Subcutaneous abdominal adipose tissue (tissue), 5 donors: ENCODE data around the gene PLCH1.

Source experiments
- H3K27ac ChIP-seq: one replicate; pipeline ENCODE4 v1.7.0; 2013; ENCODE audit warnings: low read depth, mild to moderate bottlenecking, inconsistent platforms, low read length, moderate library complexity
- H3K27me3 ChIP-seq, 5 donors: one replicate each; pipeline ENCODE4 v1.7.0; 2013; ENCODE audit warnings: low read length in 5 of 5, inconsistent platforms in 1 of 5; ENCODE audit not compliant: control insufficient read depth in 5 of 5, insufficient read depth in 4 of 5
- H3K36me3 ChIP-seq, 5 donors: one replicate each; pipeline ENCODE4 v1.7.0; 2013; ENCODE audit warnings: low read length in 5 of 5; ENCODE audit not compliant: control insufficient read depth in 5 of 5, insufficient read depth in 5 of 5
- H3K4me1 ChIP-seq, 5 donors: one replicate each; pipeline ENCODE4 v1.7.0; 2013; ENCODE audit warnings: low read length in 5 of 5, mild to moderate bottlenecking in 3 of 5, moderate library complexity in 1 of 5; ENCODE audit not compliant: control insufficient read depth in 5 of 5, insufficient read depth in 5 of 5
- H3K4me3 ChIP-seq, 5 donors: one replicate each; pipeline ENCODE4 v1.7.0; 2013; ENCODE audit warnings: low read length in 5 of 5, low read depth in 1 of 5
- H3K9ac ChIP-seq, 5 donors: one replicate each; pipeline ENCODE4 v1.7.0; 2013; ENCODE audit warnings: low read length in 5 of 5, mild to moderate bottlenecking in 4 of 5, moderate library complexity in 3 of 5
- H3K9me3 ChIP-seq, 5 donors: one replicate each; pipeline ENCODE4 v1.7.0; 2013; ENCODE audit warnings: low read length in 5 of 5; ENCODE audit not compliant: control insufficient read depth in 5 of 5
- donor health status: healthy.
- donor health status: healthy.
- donor health status: healthy.
- donor health status: healthy.
- donor health status: healthy.

PLCH1 gene

DNA sequence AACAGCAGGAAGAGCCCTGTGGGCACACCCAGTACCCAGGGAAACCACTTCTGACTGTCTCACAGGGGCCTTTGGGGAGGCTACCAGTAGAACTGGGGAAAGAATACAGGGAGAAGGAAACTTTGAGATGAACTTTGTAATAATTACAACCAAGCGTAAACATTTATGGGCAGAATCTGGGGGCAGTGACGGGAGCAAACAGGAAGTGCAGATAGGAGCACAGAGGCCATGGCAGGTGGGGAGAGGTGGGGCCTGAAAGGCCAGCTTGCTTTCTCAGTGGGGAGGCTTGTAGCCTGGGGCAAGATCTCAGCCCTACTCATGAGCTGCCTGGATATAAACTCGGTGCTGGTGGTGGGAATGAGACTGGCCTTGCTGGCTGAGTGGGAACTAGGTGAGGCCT lies 209.8 kb downstream of the PLCH1 start:
- no peak overlapping the region for H3K9ac ChIP-seq
- H3K4me3 ChIP-seq = no peak overlapping the region
- no peak overlapping the region for H3K27ac ChIP-seq
- no peaks in the 10 kb centered on the region for H3K36me3 ChIP-seq
- H3K9me3 ChIP-seq = peaks cover 0 to 10% (median 5%) of the 10 kb centered on the region in 5 donors
- no peaks in the 10 kb centered on the region for H3K4me1 ChIP-seq
- no peaks in the 10 kb centered on the region for H3K27me3 ChIP-seq

DNA sequence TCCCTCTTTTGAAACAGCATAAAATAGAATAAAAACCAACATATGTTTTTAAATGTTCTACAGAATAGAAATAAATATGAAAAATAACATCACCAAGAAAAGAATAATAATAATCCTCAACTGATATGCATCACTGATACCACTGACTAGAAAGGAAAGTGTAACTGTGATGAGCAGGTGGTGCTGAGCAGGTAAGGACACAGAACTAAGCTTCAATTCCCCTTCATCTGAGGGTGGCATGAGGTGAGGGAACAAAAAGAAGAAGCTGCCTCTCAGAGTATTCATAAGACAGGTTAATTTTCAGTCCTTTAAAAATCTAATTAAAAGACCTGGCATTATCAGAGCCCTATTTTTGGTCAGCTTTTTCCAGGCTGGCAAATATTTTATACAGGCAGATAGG lies 216.3 kb downstream of the PLCH1 start:
- Histone ChIP-seq H3K27ac (no peak overlapping the region), H3K9ac (no peak overlapping the region), H3K4me3 (no peak overlapping the region), H3K27me3 (no peaks in the 10 kb centered on the region), H3K4me1 (no peaks in the 10 kb centered on the region), H3K36me3 (no peaks in the 10 kb centered on the region), H3K9me3 (peaks cover 0 to 2% (median 0%) of the 10 kb centered on the region in 5 donors)

GRCh38 chr3:155525324-155525833 lies 219.5 kb downstream of the PLCH1 start:
- Histone ChIP-seq H3K9ac (no peak overlapping the region), H3K27me3 (no peaks in the 10 kb centered on the region), H3K36me3 (no peaks in the 10 kb centered on the region), H3K4me3 (no peak overlapping the region), H3K9me3 (peaks cover 0 to 2% (median 0%) of the 10 kb centered on the region in 5 donors), H3K27ac (no peak overlapping the region), H3K4me1 (no peaks in the 10 kb centered on the region)

GRCh38 chr3:155520463-155520862 lies 224.4 kb downstream of the PLCH1 start:
- no peak overlapping the region for H3K4me3 ChIP-seq
- H3K36me3 ChIP-seq = no peaks in the 10 kb centered on the region
- H3K27ac ChIP-seq = no peak overlapping the region
- H3K9ac ChIP-seq = no peak overlapping the region
- H3K9me3 ChIP-seq = no peaks in the 10 kb centered on the region
- no peaks in the 10 kb centered on the region for H3K27me3 ChIP-seq
- H3K4me1 ChIP-seq = no peaks in the 10 kb centered on the region

DNA sequence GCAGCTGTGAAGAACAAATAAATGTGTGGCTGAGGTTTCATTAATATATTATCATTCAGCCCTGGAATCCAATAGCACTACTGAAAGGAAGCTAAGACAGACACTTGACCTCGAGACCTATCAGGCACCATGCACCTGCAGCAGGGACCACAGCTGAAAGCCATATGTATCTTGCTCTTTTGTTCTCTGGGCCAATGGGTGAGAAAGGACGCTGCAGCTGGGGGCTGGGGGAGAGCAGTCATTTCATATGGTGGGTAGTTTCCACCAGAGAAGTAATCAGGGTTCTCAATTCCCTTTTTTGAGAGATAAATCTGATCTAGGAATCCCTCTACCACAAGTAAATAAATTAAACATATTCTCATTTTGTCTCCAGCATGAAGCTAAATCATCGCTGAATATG lies 225.8 kb downstream of the PLCH1 start:
- H3K4me3 ChIP-seq = no peak overlapping the region
- H3K9me3 ChIP-seq = no peaks in the 10 kb centered on the region
- H3K36me3 ChIP-seq = no peaks in the 10 kb centered on the region
- no peak overlapping the region for H3K27ac ChIP-seq
- no peaks in the 10 kb centered on the region for H3K4me1 ChIP-seq
- no peak overlapping the region for H3K9ac ChIP-seq
- H3K27me3 ChIP-seq = no peaks in the 10 kb centered on the region

GRCh38 chr3:155517903-155518302 lies 227.0 kb downstream of the PLCH1 start:
- H3K4me1 ChIP-seq = no peaks in the 10 kb centered on the region
- no peak overlapping the region for H3K9ac ChIP-seq
- H3K4me3 ChIP-seq = no peak overlapping the region
- H3K9me3 ChIP-seq = no peaks in the 10 kb centered on the region
- H3K36me3 ChIP-seq = no peaks in the 10 kb centered on the region
- H3K27me3 ChIP-seq = no peaks in the 10 kb centered on the region
- no peak overlapping the region for H3K27ac ChIP-seq

DNA sequence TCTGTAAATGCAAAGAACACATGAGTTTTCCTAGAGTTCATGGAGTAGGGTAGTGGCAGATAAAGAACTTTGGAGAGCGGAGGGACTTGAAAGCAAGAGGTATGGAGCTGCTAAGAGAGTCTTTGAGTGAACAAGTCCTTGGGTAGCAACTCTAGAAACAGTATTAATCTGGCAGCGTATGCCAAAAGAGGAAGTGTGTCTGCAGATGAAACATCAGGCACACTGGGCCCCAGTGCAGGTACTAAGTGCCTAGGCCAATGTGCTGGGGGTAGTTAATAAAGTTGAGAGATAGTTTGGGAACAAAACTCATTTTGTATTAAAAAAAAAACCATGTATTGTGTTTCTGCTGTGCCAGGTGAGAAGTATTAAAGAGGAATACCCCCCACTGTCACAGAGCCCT lies 228.4 kb downstream of the PLCH1 start:
- no peaks in the 10 kb centered on the region for H3K4me1 ChIP-seq
- H3K27me3 ChIP-seq = no peaks in the 10 kb centered on the region
- H3K27ac ChIP-seq = no peak overlapping the region
- H3K4me3 ChIP-seq = no peak overlapping the region
- H3K36me3 ChIP-seq = no peaks in the 10 kb centered on the region
- no peak overlapping the region for H3K9ac ChIP-seq
- no peaks in the 10 kb centered on the region for H3K9me3 ChIP-seq

GRCh38 chr3:155512867-155513261 lies 232.0 kb downstream of the PLCH1 start:
- H3K27ac ChIP-seq = no peak overlapping the region
- H3K4me1 ChIP-seq = no peaks in the 10 kb centered on the region
- no peaks in the 10 kb centered on the region for H3K27me3 ChIP-seq
- H3K9me3 ChIP-seq = no peaks in the 10 kb centered on the region
- no peak overlapping the region for H3K9ac ChIP-seq
- H3K4me3 ChIP-seq = no peak overlapping the region
- no peaks in the 10 kb centered on the region for H3K36me3 ChIP-seq

GRCh38 chr3:155512175-155512866 lies 232.6 kb downstream of the PLCH1 start:
- no peak overlapping the region for H3K27ac ChIP-seq
- H3K9me3 ChIP-seq = no peaks in the 10 kb centered on the region
- no peak overlapping the region for H3K4me3 ChIP-seq
- no peaks in the 10 kb centered on the region for H3K27me3 ChIP-seq
- H3K4me1 ChIP-seq = no peaks in the 10 kb centered on the region
- H3K36me3 ChIP-seq = no peaks in the 10 kb centered on the region
- H3K9ac ChIP-seq = no peak overlapping the region

GRCh38 chr3:155504682-155505081 lies 240.2 kb downstream of the PLCH1 start:
- Histone ChIP-seq H3K9ac (no peak overlapping the region), H3K36me3 (peaks cover 0 to 5% (median 0%) of the 10 kb centered on the region in 5 donors), H3K4me3 (no peak overlapping the region), H3K27me3 (no peaks in the 10 kb centered on the region), H3K27ac (no peak overlapping the region), H3K4me1 (no peaks in the 10 kb centered on the region), H3K9me3 (no peaks in the 10 kb centered on the region)
